ENCODE results near the gene KIF22.

DNA sequence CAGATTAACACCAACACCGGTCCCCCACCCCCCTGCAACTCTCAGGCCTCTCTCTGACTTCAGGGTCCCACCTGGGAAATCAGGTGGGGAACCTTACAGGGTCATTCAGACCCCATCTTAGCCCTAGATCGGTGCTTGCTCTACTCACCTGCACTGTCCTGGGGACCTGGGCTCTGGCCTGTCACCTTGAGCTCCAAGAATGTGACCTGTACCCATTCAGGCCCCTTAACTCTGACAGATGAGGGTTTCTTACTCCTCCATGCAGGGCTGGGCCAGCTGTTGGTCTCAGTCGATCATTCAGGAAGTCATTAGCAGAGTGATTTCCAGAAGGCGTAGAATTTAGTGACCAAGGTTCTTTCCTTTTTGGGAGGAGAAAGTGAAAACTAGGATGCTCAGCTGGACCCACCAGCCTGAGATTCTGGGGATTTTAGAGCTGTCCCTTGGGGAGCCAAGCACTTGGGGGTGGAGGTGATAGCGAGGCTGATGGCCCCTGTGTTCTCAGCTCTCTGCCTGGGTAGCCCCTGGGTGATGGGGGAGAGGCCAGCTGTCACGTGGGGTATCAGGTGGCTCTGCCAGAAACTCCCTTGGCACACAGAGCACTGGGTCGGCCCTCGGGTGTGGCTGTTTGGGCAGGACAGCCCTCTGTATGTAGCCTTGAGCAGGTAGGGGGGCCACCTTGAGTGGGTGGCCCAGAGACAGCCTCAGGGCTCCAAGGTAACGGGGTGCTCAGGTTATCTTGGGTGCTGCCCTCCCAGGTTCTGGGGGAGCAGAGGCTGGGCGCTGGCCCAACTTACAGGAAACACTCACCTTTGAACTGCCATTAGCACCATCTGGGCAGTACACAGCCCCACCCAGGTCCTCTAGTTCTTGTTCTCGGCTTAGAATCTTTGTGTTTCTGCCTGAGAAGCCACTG, 30.4 kb downstream of the KIF22 start:
- TF ChIP-seq, protein P1, sequence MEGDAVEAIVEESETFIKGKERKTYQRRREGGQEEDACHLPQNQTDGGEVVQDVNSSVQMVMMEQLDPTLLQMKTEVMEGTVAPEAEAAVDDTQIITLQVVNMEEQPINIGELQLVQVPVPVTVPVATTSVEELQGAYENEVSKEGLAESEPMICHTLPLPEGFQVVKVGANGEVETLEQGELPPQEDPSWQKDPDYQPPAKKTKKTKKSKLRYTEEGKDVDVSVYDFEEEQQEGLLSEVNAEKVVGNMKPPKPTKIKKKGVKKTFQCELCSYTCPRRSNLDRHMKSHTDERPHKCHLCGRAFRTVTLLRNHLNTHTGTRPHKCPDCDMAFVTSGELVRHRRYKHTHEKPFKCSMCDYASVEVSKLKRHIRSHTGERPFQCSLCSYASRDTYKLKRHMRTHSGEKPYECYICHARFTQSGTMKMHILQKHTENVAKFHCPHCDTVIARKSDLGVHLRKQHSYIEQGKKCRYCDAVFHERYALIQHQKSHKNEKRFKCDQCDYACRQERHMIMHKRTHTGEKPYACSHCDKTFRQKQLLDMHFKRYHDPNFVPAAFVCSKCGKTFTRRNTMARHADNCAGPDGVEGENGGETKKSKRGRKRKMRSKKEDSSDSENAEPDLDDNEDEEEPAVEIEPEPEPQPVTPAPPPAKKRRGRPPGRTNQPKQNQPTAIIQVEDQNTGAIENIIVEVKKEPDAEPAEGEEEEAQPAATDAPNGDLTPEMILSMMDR (IDR thresholded peaks at IDR 0.05): no peak
- peak; percentile 28 for TF ChIP-seq POLR2A (IDR thresholded peaks at IDR 0.05)

All from right lobe of liver (tissue), 4 donors.